DND-41 (cell line): ENCODE data around the gene PRC1.

Experiments used
- ATAC-seq: fragments of 200-7000 bp; cut with Tn5 transposase; 3 replicates; pipeline ENCODE4 v1.9.1; 2021; ENCODE audit warnings: low read depth; ENCODE audit not compliant: insufficient read depth
- DNase-seq: peaks from one replicate; pipeline ENCODE4 v3.0.0-alpha.2; 2020
- H2AFZ ChIP-seq: 2 replicates; pipeline ENCODE4 v1.6.0; 2012; ENCODE audit warnings: low read depth, low read length
- H3K27ac ChIP-seq: 2 replicates; pipeline ENCODE4 v1.5.1; 2012; ENCODE audit warnings: low read length, inconsistent platforms
- H3K27me3 ChIP-seq: fragments of 200-600 bp; sonication (generic); 2 replicates; pipeline ENCODE4 v1.6.0; 2012; ENCODE audit warnings: low read length, mild to moderate bottlenecking, inconsistent platforms; ENCODE audit not compliant: insufficient read depth, poor library complexity
- H3K36me3 ChIP-seq: 2 replicates; pipeline ENCODE4 v1.5.1; 2012; ENCODE audit warnings: low read length, inconsistent platforms; ENCODE audit not compliant: insufficient read depth
- H3K4me1 ChIP-seq: 2 replicates; pipeline ENCODE4 v1.5.1; 2012; ENCODE audit warnings: mild to moderate bottlenecking, low read length; ENCODE audit not compliant: insufficient read depth
- H3K4me2 ChIP-seq: 2 replicates; pipeline ENCODE4 v1.6.0; 2012; ENCODE audit warnings: mild to moderate bottlenecking, moderate library complexity, low read length, inconsistent platforms; ENCODE audit not compliant: insufficient read depth
- H3K4me3 ChIP-seq, 2 experiments: fragments of 200-600 bp in 1 of 2; shearing (Covaris generic) in 1 of 2; 2 replicates each; pipeline ENCODE4 v1.5.1; 2012 to 2016; ENCODE audit warnings: inconsistent platforms in 2 of 2, low read length in 2 of 2, mild to moderate bottlenecking in 2 of 2, low read depth in 1 of 2, moderate library complexity in 1 of 2
- H3K79me2 ChIP-seq: 2 replicates; pipeline ENCODE4 v1.6.0; 2012; ENCODE audit warnings: low read length, inconsistent platforms; ENCODE audit not compliant: insufficient read depth
- H3K9ac ChIP-seq: 2 replicates; pipeline ENCODE4 v1.6.0; 2012; ENCODE audit warnings: low read depth, mild to moderate bottlenecking, inconsistent platforms, low read length, moderate library complexity
- H3K9me3 ChIP-seq: 2 replicates; pipeline ENCODE4 v1.5.1; 2012; ENCODE audit warnings: low read length, moderate library complexity, mild to moderate bottlenecking, inconsistent platforms; ENCODE audit not compliant: insufficient read depth, severe bottlenecking
- H4K20me1 ChIP-seq: 2 replicates; pipeline ENCODE4 v1.6.0; 2012; ENCODE audit warnings: low read length; ENCODE audit not compliant: insufficient read depth
- EZH2 ChIP-seq: IDR thresholded peaks from 3 replicates; pipeline ENCODE4 v1.6.1; 2012; ENCODE audit warnings: borderline replicate concordance, low read depth, mild to moderate bottlenecking, moderate library complexity, low read length, inconsistent platforms; ENCODE audit not compliant: severe bottlenecking
- TF ChIP-seq, protein P1 (sequence below): IDR thresholded peaks from 2 replicates; pipeline ENCODE4 v1.5.1; 2012; ENCODE audit warnings: borderline replicate concordance, low read length, moderate library complexity, mild to moderate bottlenecking; ENCODE audit not compliant: poor library complexity, severe bottlenecking; ENCODE audit errors: extremely low read depth

Gene PRC1

DNA sequence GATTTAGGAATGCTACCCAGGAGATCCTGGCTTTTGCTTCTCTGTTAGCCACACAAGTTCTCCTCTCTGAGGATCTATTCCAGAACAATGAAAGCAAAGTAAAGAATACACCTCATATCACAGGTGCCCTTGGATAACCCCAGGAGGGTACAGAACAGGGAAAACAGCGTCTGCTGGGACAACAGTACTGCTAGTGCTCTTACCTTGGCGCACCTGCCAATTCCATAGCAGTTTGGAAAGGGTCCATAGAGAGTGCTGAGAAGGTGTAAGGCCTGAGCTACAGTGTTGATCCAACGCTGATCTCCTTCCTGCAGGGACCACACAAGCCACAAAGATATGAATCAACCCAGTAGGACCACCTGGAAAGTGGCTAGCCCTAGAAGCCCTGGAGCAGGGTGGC, 12.9 kb upstream of the PRC1 start:
- H3K9me3 ChIP-seq, result no peaks in the 10 kb centered on the region
- H3K4me3 ChIP-seq, result no peak overlapping the region
- H2AFZ ChIP-seq, result no peak overlapping the region
- no peak overlapping the region for H3K4me2 ChIP-seq
- H3K9ac ChIP-seq, result no peak overlapping the region
- no peaks in the 10 kb centered on the region for H3K27me3 ChIP-seq
- TF ChIP-seq EZH2, result no peak
- TF ChIP-seq, protein P1, sequence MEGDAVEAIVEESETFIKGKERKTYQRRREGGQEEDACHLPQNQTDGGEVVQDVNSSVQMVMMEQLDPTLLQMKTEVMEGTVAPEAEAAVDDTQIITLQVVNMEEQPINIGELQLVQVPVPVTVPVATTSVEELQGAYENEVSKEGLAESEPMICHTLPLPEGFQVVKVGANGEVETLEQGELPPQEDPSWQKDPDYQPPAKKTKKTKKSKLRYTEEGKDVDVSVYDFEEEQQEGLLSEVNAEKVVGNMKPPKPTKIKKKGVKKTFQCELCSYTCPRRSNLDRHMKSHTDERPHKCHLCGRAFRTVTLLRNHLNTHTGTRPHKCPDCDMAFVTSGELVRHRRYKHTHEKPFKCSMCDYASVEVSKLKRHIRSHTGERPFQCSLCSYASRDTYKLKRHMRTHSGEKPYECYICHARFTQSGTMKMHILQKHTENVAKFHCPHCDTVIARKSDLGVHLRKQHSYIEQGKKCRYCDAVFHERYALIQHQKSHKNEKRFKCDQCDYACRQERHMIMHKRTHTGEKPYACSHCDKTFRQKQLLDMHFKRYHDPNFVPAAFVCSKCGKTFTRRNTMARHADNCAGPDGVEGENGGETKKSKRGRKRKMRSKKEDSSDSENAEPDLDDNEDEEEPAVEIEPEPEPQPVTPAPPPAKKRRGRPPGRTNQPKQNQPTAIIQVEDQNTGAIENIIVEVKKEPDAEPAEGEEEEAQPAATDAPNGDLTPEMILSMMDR, result no peak
- no peaks in the 10 kb centered on the region for H4K20me1 ChIP-seq
- ATAC-seq, result no peak
- H3K79me2 ChIP-seq, result no peaks in the 10 kb centered on the region
- H3K27ac ChIP-seq, result no peak overlapping the region
- H3K4me1 ChIP-seq, result no peaks in the 10 kb centered on the region
- no peak for DNase-seq
- H3K36me3 ChIP-seq, result peaks cover 63% of the 10 kb centered on the region

DNA sequence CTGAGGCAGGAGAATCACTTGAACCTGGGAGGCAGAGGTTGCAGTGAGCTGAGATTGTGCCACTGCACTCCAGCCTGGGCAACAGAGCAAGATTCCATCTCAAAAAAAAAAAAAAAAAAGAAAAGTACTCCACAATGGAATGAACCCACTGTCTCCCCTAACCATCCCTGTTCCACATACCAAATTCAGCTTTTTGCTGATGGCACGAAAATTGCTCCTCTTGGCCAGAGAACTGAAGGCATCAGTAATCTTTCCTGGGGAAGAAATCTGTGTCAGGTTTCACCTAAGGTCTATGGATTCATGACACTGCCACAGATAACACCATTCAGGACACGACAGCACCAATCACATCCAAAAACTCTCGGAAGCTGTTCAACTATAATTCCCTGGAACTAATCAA, 6.9 kb upstream of the PRC1 start:
- TF ChIP-seq, protein P1, result no peak
- TF ChIP-seq EZH2, result no peak
- no peak for DNase-seq
- H3K36me3 ChIP-seq, result peaks cover 68% of the 10 kb centered on the region

DNA sequence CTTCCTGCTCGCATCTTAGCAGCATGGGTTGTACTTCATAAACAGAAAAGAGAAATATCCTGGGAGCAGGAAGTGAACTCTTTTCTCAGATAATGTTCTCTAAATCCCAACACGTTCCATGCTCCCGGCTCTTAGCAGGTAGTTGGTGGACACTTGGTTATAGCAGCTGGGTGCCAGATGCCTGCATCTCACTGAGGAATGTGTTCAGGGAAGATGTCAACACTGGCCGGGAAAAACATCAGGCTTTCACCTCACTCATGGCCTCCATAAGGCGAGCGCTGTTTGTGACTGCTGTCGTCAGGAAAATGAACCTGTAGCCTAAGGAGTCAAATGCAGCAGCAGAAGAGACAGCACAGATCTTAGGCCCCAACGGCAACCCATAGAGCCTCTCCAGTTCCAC, 4.4 kb upstream of the PRC1 start:
- ATAC-seq (no peak), DNase-seq (no peak)
- H2AFZ ChIP-seq, result no peak overlapping the region
- H3K27ac ChIP-seq, result no peak overlapping the region
- no peak overlapping the region for H3K4me3 ChIP-seq
- peaks cover 20% of the 10 kb centered on the region for H3K79me2 ChIP-seq
- no peaks in the 10 kb centered on the region for H3K27me3 ChIP-seq
- no peak overlapping the region for H3K9ac ChIP-seq
- no peaks in the 10 kb centered on the region for H3K9me3 ChIP-seq
- TF ChIP-seq EZH2, result no peak
- TF ChIP-seq, protein P1, result no peak
- H3K4me1 ChIP-seq, result peaks cover 14% of the 10 kb centered on the region
- peaks cover 50% of the 10 kb centered on the region for H3K36me3 ChIP-seq
- no peak overlapping the region for H3K4me2 ChIP-seq
- H4K20me1 ChIP-seq, result no peaks in the 10 kb centered on the region

More for the DNA sequence above, 6.9 kb upstream of the PRC1 start:
- H3K4me1 ChIP-seq, result peaks cover 1% of the 10 kb centered on the region
- H2AFZ ChIP-seq, result no peak overlapping the region
- no peaks in the 10 kb centered on the region for H3K27me3 ChIP-seq
- no peaks in the 10 kb centered on the region for H4K20me1 ChIP-seq
- H3K9me3 ChIP-seq, result no peaks in the 10 kb centered on the region
- no peak for ATAC-seq
- no peak overlapping the region for H3K9ac ChIP-seq
- H3K27ac ChIP-seq, result no peak overlapping the region
- no peak overlapping the region for H3K4me2 ChIP-seq
- no peak overlapping the region for H3K4me3 ChIP-seq
- peaks cover 2% of the 10 kb centered on the region; the same call in 1 of the 2 replicates for H3K79me2 ChIP-seq

DNA sequence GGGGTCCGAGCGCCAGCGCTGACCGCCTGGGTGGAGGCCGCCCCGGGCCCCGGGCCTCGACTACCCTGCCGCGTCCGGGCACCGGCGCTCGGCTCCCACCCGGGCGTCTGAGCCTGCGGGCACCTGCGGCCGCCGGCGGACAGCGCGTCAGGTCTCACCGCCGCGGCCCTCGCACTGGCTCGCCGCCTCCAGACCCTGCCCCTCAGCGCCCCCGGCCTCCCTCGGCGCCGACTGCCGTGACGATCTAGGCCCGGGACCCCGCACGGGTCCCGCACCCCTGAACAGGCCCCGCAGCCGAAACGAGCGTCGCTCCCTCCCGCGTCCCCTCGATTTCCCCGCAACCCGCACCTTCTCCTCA, 297 bp downstream of the PRC1 start:
- peak overlapping the region; percentile 91 for H3K27ac ChIP-seq

More for the DNA sequence above, 297 bp downstream of the PRC1 start:
- Histone ChIP-seq H3K4me1 (peaks cover 37% of the 10 kb centered on the region), H4K20me1 (peaks cover 13% of the 10 kb centered on the region), H3K4me3 (peak overlapping the region; percentile 59 to 60; a peak in 3 of 4 replicates), H3K27me3 (no peaks in the 10 kb centered on the region), H3K9ac (peak overlapping the region; percentile 96), H3K4me2 (peak overlapping the region; percentile 75), H3K79me2 (peaks cover 66% of the 10 kb centered on the region), H3K36me3 (peaks cover 18% of the 10 kb centered on the region), H3K9me3 (no peaks in the 10 kb centered on the region), H2AFZ (peak overlapping the region; percentile 77)
- ATAC-seq (no peak; the same call in 1 of the 3 replicates), DNase-seq (no peak)
- TF ChIP-seq, protein P1, result no peak
- no peak for TF ChIP-seq EZH2
